Lower leg skin (tissue), 4 donors: ENCODE results near the gene STRN4. TPM values are rescaled to one million over a fixed set of nuclear protein-coding genes. Genes with fewer than 3 reads are reported as not detected.
A peak's percentile ranks its signal among the peaks of the same experiment; 100 is the strongest.

ENCODE experiments used
- DNase-seq, 2 donors: peaks; one replicate each; pipeline ENCODE4 v3.0.0-alpha.2; 2019; ENCODE audit warnings: low spot score in 2 of 2
- H3K4me3 ChIP-seq: fragments of 200-600 bp; sonication (generic); 2 replicates; pipeline ENCODE4 v1.5.1; 2017; ENCODE audit warnings: mild to moderate bottlenecking, low read depth; ENCODE audit not compliant: poor library complexity, severe bottlenecking
- CTCF ChIP-seq, 3 donors: fragments of 450-650 bp; IDR thresholded peaks; one replicate each; pipeline ENCODE4 v1.5.1; 2016; ENCODE audit warnings: antibody characterized with exemption in 3 of 3, mild to moderate bottlenecking in 3 of 3, moderate library complexity in 2 of 3
- POLR2A ChIP-seq, 2 donors: fragments of 450-650 bp; IDR thresholded peaks; one replicate each; pipeline ENCODE4 v1.6.1; 2016 to 2017; ENCODE audit warnings: antibody characterized with exemption in 2 of 2, mild to moderate bottlenecking in 1 of 2, moderate library complexity in 1 of 2
- WGBS, 2 donors: methylation state at CpG; one replicate each; pipeline ENCODE4 v1.1.5; 2018; 5-methylcytosine and 5-hydroxymethylcytosine counted together
- intact Hi-C: fragments of 100-400 bp; cut with DNase I; formaldehyde crosslinking; loops from one replicate; pipeline ENCODE4 v1.15.0; 2023; ENCODE audit warnings: low total_unique reads
- total RNA-seq, 4 donors: library from RNA; depleted of rRNA; stranded (reverse); fragments of >200 nt; gene quantifications; one replicate each; pipeline ENCODE4 v1.1.0, GENCODE V29; 2016

STRN4 gene
- total RNA-seq: 10 to 100 TPM; 81.5 to 97.6 (median 93.5) TPM

GRCh38 chr19:46746281-46747057 lies at the start of gene STRN4:
STRN4 (minus strand) TSS chr19:46746450; CDS start chr19:46746430, 20 bp downstream.
- WGBS, 2 donors: 1 to 2% methylated on average over 12 to 27 of the region's 74 CpGs
- H3K4me3 ChIP-seq: peak within 1 kb of the TSS; percentile 85
- intact Hi-C loops: no loop called here
- no peak for DNase-seq
- TF ChIP-seq POLR2A (IDR thresholded peaks at IDR 0.05): no peak
- TF ChIP-seq CTCF (IDR thresholded peaks at IDR 0.05): no peak

- no peak for DNase-seq
- intact Hi-C loops: no loop called here
- TF ChIP-seq CTCF (IDR thresholded peaks at IDR 0.05) (no peak), POLR2A (IDR thresholded peaks at IDR 0.05) (no peak)
- no peak overlapping the region for H3K4me3 ChIP-seq
- 64 to 68% methylated on average over 5 of the region's 5 CpGs for WGBS, 2 donors
Measured at GRCh38 chr19:46791944-46792343, 45.7 kb upstream of the STRN4 start.

- 85 to 87% methylated on average over 8 of the region's 8 CpGs for WGBS, 2 donors
- H3K4me3 ChIP-seq: no peak overlapping the region
- no peak for TF ChIP-seq CTCF (IDR thresholded peaks at IDR 0.05)
- no peak for TF ChIP-seq POLR2A (IDR thresholded peaks at IDR 0.05)
- DNase-seq: no peak
- intact Hi-C loops: no loop called here
Measured at GRCh38 chr19:46789371-46789770, 43.1 kb upstream of the STRN4 start.

- no peak overlapping the region for H3K4me3 ChIP-seq
- intact Hi-C loops: no loop called here
- TF ChIP-seq POLR2A (IDR thresholded peaks at IDR 0.05) (no peak), CTCF (IDR thresholded peaks at IDR 0.05) (no peak)
- 58% methylated on average over 9 of the region's 9 CpGs for WGBS, 2 donors
- no peak for DNase-seq
Measured at GRCh38 chr19:46788968-46789338, 42.7 kb upstream of the STRN4 start.

GRCh38 chr19:46788262-46788967 lies 42.2 kb upstream of the STRN4 start, which contains the start of gene SLC1A5:
SLC1A5 (minus strand) TSS chr19:46788594; CDS start chr19:46787965, 629 bp downstream.
- 1% methylated on average over 34 to 42 of the region's 46 CpGs for WGBS, 2 donors
- intact Hi-C loops: no loop called here
- DNase-seq: peak; percentile 97 to 100

More at GRCh38 chr19:46788262-46788967, 42.2 kb upstream of the STRN4 start, which contains the start of gene SLC1A5:
- TF ChIP-seq CTCF (IDR thresholded peaks at IDR 0.05) (no peak), POLR2A (IDR thresholded peaks at IDR 0.05) (peak in 1 of 2 donors; percentile 88)
- peak within 1 kb of the TSS; percentile 93 for H3K4me3 ChIP-seq
